ENCODE measurements around the gene AOPEP. TPM values are rescaled to one million over a fixed set of nuclear protein-coding genes. Genes with fewer than 3 reads are reported as not detected.

The AOPEP gene
- total and polyA plus RNA-seq, 2 of the 13 experiments (the other 11 are each of a cell fraction or from before 2014, with no cell fraction given) = 22.2 to 41.6 TPM

DNA sequence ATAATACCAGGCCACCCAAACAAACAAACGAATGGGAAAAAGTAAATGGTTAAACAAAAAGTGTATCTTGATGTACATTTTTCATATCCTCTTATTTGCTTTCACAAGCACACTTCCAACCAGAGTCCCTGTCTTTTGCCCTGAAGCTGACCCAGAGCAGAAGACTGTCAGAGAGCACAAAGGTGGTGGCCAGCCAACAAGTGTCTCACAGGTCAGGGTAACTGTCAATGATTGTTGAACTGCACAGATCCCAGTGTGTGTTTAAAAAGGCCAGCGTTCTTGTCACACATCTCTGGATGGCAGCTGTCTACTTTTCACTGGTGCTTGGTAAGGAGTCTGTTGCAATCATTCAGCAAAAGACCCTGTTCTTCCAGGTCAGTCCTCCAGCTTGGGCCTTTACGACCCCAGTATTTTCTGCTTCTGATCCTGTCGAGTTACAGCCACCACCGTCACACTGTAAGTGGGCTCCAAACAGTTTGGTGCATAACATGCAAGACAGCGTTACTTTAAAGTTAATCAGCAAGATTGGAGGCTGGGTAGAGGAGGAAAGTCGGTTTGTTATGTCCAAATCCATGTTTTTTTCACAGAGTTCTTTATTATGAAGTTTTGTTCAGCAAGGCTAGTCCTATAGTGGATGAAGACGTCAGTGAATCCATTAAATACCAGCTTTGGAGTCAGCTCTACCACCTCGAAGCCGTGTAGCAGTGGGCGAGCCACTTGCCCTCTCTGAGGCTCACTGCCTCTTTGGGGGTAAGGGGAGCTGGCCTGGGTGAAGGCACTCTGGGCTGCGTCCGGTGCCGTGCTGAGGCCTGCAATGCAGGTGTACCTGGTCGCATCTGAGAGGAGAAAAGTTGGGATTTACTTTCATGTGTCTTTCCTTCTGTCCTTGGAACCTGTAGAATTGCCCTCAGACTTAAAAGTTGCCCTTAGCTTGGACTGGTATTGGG, 265.7 kb downstream of the AOPEP start (continued):
- TF ChIP-seq, protein P1, sequence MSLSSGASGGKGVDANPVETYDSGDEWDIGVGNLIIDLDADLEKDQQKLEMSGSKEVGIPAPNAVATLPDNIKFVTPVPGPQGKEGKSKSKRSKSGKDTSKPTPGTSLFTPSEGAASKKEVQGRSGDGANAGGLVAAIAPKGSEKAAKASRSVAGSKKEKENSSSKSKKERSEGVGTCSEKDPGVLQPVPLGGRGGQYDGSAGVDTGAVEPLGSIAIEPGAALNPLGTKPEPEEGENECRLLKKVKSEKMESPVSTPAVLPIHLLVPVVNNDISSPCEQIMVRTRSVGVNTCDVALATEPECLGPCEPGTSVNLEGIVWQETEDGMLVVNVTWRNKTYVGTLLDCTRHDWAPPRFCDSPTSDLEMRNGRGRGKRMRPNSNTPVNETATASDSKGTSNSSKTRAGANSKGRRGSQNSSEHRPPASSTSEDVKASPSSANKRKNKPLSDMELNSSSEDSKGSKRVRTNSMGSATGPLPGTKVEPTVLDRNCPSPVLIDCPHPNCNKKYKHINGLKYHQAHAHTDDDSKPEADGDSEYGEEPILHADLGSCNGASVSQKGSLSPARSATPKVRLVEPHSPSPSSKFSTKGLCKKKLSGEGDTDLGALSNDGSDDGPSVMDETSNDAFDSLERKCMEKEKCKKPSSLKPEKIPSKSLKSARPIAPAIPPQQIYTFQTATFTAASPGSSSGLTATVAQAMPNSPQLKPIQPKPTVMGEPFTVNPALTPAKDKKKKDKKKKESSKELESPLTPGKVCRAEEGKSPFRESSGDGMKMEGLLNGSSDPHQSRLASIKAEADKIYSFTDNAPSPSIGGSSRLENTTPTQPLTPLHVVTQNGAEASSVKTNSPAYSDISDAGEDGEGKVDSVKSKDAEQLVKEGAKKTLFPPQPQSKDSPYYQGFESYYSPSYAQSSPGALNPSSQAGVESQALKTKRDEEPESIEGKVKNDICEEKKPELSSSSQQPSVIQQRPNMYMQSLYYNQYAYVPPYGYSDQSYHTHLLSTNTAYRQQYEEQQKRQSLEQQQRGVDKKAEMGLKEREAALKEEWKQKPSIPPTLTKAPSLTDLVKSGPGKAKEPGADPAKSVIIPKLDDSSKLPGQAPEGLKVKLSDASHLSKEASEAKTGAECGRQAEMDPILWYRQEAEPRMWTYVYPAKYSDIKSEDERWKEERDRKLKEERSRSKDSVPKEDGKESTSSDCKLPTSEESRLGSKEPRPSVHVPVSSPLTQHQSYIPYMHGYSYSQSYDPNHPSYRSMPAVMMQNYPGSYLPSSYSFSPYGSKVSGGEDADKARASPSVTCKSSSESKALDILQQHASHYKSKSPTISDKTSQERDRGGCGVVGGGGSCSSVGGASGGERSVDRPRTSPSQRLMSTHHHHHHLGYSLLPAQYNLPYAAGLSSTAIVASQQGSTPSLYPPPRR (CRISPR knock-in tag; IDR thresholded peaks at IDR 0.05; ENCODE audit: borderline replicate concordance) = peak; percentile 81; the same call in 1 of the 2 replicates
- TF ChIP-seq CAMTA2 (CRISPR knock-in tag; IDR thresholded peaks at IDR 0.05; ENCODE audit: borderline replicate concordance) (no peak), ZSCAN30 (CRISPR knock-in tag; IDR thresholded peaks at IDR 0.05) (no peak), ZNF558 (CRISPR knock-in tag; IDR thresholded peaks at IDR 0.05; ENCODE audit: borderline replicate concordance) (no peak), KDM6A (CRISPR knock-in tag; IDR thresholded peaks at IDR 0.05; ENCODE audit: low read depth) (peak; percentile 24; the same call in 1 of the 2 replicates), EED (CRISPR knock-in tag; IDR thresholded peaks at IDR 0.05) (no peak), BCL6 (CRISPR knock-in tag; IDR thresholded peaks at IDR 0.05) (peak; percentile 80), FOXO1 (CRISPR knock-in tag; IDR thresholded peaks at IDR 0.05) (peak; percentile 64; the same call in 1 of the 2 replicates), HOXA7 (CRISPR knock-in tag; IDR thresholded peaks at IDR 0.05) (no peak), TEAD3 (CRISPR knock-in tag; optimal IDR thresholded peaks at IDR 0.05; ENCODE audit: borderline replicate concordance) (peak; percentile 62), TARDBP (CRISPR knock-in tag; IDR thresholded peaks at IDR 0.05) (peak; percentile 47; the same call in 1 of the 2 replicates), BRD4 (CRISPR knock-in tag; IDR thresholded peaks at IDR 0.05) (peak; percentile 46), FOXA1 (IDR thresholded peaks at IDR 0.05) (no peak), FOXA1 (CRISPR knock-in tag; IDR thresholded peaks at IDR 0.05) (peak; percentile 49), ASH2L (IDR thresholded peaks at IDR 0.05; ENCODE audit: insufficient read length, low read depth, low read length) (no peak), FOXP1 (IDR thresholded peaks at IDR 0.05) (no peak), FOXP1 (CRISPR knock-in tag; IDR thresholded peaks at IDR 0.05) (peak; percentile 76), ZFP36L1 (CRISPR knock-in tag; IDR thresholded peaks at IDR 0.05) (no peak), ZKSCAN5 (CRISPR knock-in tag; IDR thresholded peaks at IDR 0.05) (no peak), ZNF143 (CRISPR knock-in tag; IDR thresholded peaks at IDR 0.05) (no peak)
- TF ChIP-seq, protein P2, sequence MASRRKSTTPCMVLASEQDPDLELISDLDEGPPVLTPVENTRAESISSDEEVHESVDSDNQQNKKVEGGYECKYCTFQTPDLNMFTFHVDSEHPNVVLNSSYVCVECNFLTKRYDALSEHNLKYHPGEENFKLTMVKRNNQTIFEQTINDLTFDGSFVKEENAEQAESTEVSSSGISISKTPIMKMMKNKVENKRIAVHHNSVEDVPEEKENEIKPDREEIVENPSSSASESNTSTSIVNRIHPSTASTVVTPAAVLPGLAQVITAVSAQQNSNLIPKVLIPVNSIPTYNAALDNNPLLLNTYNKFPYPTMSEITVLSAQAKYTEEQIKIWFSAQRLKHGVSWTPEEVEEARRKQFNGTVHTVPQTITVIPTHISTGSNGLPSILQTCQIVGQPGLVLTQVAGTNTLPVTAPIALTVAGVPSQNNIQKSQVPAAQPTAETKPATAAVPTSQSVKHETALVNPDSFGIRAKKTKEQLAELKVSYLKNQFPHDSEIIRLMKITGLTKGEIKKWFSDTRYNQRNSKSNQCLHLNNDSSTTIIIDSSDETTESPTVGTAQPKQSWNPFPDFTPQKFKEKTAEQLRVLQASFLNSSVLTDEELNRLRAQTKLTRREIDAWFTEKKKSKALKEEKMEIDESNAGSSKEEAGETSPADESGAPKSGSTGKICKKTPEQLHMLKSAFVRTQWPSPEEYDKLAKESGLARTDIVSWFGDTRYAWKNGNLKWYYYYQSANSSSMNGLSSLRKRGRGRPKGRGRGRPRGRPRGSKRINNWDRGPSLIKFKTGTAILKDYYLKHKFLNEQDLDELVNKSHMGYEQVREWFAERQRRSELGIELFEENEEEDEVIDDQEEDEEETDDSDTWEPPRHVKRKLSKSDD (CRISPR knock-in tag; IDR thresholded peaks at IDR 0.05; ENCODE audit: low read depth) = no peak
- TF ChIP-seq, protein P3, sequence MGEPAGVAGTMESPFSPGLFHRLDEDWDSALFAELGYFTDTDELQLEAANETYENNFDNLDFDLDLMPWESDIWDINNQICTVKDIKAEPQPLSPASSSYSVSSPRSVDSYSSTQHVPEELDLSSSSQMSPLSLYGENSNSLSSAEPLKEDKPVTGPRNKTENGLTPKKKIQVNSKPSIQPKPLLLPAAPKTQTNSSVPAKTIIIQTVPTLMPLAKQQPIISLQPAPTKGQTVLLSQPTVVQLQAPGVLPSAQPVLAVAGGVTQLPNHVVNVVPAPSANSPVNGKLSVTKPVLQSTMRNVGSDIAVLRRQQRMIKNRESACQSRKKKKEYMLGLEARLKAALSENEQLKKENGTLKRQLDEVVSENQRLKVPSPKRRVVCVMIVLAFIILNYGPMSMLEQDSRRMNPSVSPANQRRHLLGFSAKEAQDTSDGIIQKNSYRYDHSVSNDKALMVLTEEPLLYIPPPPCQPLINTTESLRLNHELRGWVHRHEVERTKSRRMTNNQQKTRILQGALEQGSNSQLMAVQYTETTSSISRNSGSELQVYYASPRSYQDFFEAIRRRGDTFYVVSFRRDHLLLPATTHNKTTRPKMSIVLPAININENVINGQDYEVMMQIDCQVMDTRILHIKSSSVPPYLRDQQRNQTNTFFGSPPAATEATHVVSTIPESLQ (CRISPR knock-in tag; conservative IDR thresholded peaks at IDR 0.05) = no peak
